Measurements from ENCODE around the gene CARS2. TPM values are rescaled to one million over a fixed set of nuclear protein-coding genes. Genes with fewer than 3 reads are reported as not detected.

The CARS2 gene
- total and polyA plus RNA-seq, 2 experiments from 2014 or later = 39.0 to 53.5 TPM

DNA sequence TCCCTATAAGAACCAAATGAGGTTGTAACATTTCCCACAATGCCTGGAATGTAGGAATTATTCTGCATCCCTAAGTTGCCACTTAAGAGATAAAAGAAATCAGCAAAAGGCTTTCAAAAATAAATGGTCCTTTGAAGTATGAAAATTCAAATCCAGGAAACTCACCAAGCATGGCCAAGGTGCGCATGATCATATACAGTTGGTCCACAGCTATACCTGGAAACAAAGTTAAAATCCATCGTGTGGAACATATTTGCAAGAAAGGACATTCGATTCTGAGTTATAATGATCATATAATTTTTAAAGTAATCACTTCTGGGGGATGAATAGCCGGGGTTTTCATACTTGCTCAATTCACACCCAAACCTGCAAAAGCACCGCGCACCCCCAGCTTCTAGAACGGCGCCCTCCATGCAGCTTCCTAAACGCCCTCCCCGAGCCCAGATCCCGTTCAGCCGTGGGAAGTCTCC, 525 bp downstream of the CARS2 start (continued):
- TF ChIP-seq, protein P1, sequence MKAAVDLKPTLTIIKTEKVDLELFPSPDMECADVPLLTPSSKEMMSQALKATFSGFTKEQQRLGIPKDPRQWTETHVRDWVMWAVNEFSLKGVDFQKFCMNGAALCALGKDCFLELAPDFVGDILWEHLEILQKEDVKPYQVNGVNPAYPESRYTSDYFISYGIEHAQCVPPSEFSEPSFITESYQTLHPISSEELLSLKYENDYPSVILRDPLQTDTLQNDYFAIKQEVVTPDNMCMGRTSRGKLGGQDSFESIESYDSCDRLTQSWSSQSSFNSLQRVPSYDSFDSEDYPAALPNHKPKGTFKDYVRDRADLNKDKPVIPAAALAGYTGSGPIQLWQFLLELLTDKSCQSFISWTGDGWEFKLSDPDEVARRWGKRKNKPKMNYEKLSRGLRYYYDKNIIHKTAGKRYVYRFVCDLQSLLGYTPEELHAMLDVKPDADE (IDR thresholded peaks at IDR 0.05) = no peak
- TF ChIP-seq, protein P2, sequence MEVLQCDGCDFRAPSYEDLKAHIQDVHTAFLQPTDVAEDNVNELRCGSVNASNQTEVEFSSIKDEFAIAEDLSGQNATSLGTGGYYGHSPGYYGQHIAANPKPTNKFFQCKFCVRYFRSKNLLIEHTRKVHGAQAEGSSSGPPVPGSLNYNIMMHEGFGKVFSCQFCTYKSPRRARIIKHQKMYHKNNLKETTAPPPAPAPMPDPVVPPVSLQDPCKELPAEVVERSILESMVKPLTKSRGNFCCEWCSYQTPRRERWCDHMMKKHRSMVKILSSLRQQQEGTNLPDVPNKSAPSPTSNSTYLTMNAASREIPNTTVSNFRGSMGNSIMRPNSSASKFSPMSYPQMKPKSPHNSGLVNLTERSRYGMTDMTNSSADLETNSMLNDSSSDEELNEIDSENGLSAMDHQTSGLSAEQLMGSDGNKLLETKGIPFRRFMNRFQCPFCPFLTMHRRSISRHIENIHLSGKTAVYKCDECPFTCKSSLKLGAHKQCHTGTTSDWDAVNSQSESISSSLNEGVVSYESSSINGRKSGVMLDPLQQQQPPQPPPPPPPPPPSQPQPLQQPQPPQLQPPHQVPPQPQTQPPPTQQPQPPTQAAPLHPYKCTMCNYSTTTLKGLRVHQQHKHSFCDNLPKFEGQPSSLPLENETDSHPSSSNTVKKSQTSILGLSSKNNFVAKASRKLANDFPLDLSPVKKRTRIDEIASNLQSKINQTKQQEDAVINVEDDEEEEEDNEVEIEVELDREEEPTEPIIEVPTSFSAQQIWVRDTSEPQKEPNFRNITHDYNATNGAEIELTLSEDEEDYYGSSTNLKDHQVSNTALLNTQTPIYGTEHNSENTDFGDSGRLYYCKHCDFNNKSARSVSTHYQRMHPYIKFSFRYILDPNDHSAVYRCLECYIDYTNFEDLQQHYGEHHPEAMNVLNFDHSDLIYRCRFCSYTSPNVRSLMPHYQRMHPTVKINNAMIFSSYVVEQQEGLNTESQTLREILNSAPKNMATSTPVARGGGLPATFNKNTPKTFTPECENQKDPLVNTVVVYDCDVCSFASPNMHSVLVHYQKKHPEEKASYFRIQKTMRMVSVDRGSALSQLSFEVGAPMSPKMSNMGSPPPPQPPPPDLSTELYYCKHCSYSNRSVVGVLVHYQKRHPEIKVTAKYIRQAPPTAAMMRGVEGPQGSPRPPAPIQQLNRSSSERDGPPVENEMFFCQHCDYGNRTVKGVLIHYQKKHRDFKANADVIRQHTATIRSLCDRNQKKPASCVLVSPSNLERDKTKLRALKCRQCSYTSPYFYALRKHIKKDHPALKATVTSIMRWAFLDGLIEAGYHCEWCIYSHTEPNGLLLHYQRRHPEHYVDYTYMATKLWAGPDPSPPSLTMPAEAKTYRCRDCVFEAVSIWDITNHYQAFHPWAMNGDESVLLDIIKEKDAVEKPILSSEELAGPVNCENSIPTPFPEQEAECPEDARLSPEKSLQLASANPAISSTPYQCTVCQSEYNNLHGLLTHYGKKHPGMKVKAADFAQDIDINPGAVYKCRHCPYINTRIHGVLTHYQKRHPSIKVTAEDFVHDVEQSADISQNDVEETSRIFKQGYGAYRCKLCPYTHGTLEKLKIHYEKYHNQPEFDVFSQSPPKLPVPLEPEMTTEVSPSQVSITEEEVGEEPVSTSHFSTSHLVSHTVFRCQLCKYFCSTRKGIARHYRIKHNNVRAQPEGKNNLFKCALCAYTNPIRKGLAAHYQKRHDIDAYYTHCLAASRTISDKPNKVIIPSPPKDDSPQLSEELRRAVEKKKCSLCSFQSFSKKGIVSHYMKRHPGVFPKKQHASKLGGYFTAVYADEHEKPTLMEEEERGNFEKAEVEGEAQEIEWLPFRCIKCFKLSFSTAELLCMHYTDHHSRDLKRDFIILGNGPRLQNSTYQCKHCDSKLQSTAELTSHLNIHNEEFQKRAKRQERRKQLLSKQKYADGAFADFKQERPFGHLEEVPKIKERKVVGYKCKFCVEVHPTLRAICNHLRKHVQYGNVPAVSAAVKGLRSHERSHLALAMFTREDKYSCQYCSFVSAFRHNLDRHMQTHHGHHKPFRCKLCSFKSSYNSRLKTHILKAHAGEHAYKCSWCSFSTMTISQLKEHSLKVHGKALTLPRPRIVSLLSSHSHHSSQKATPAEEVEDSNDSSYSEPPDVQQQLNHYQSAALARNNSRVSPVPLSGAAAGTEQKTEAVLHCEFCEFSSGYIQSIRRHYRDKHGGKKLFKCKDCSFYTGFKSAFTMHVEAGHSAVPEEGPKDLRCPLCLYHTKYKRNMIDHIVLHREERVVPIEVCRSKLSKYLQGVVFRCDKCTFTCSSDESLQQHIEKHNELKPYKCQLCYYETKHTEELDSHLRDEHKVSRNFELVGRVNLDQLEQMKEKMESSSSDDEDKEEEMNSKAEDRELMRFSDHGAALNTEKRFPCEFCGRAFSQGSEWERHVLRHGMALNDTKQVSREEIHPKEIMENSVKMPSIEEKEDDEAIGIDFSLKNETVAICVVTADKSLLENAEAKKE (CRISPR knock-in tag; IDR thresholded peaks at IDR 0.05) = no peak
- TF ChIP-seq POLR2AphosphoS5 (IDR thresholded peaks at IDR 0.05; ENCODE audit: low read depth) = no peak

DNA sequence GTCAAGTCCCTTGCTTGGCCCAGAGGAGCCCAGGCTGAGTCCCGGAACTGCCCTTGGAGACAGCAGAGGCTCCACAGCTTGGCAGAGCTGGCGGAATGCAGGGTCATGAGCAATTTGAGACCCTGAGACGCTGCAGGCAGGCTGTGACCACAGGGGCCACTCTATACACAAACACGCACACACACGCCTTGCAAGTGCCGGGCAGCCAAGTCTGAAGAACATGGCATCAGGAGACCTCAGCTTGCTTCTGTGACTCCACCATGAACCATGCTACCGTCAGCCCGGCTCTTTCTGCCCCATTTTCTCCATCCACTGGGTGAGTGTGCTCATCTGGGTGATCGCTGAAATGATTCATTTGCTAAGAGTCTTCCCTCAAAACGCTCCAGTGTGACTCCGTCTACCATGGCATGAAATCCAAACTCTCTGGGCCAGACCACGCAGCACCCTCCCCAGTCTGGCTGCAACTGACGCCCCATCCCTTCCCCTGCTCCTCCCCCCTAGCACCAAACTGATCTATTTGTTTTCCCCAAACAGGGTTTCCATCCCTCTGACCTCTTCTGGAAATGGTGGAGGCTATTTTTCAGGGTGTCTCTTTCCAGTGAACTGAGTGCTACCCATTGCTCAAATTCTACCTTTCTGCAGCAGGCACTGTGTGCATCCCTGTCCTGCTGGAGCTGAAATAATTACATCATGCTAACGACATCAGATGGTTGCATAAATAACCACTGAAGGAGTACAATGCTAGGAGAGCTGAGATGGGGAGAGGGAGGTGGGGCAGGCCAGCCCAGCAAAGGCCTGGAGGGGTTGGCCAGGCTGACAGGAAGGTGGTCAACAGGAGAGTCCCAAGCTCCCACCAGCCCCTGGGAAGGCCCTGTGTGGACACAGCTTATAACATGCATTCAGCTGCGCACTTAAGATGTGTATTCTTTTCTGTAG, 3.1 kb downstream of the CARS2 start:
- H3K4me3 Mint-ChIP-seq = no peak overlapping the region; the same call in 2 of the 3 replicates
- no peak overlapping the region for H3K4me3 ChIP-seq
- H3K27ac ChIP-seq (ENCODE audit: low read depth) = no peak overlapping the region
- no peak for TF ChIP-seq POLR2AphosphoS5 (IDR thresholded peaks at IDR 0.05; ENCODE audit: low read depth)
- no peak for TF ChIP-seq EZH2 (IDR thresholded peaks at IDR 0.05; ENCODE audit: low read depth, unreplicated experiment)
- no peak for TF ChIP-seq ZNF114 (CRISPR knock-in tag; IDR thresholded peaks at IDR 0.05)
- no peak for TF ChIP-seq ZNF331 (CRISPR knock-in tag; IDR thresholded peaks at IDR 0.05; ENCODE audit: low read depth)
- TF ChIP-seq, protein P3, sequence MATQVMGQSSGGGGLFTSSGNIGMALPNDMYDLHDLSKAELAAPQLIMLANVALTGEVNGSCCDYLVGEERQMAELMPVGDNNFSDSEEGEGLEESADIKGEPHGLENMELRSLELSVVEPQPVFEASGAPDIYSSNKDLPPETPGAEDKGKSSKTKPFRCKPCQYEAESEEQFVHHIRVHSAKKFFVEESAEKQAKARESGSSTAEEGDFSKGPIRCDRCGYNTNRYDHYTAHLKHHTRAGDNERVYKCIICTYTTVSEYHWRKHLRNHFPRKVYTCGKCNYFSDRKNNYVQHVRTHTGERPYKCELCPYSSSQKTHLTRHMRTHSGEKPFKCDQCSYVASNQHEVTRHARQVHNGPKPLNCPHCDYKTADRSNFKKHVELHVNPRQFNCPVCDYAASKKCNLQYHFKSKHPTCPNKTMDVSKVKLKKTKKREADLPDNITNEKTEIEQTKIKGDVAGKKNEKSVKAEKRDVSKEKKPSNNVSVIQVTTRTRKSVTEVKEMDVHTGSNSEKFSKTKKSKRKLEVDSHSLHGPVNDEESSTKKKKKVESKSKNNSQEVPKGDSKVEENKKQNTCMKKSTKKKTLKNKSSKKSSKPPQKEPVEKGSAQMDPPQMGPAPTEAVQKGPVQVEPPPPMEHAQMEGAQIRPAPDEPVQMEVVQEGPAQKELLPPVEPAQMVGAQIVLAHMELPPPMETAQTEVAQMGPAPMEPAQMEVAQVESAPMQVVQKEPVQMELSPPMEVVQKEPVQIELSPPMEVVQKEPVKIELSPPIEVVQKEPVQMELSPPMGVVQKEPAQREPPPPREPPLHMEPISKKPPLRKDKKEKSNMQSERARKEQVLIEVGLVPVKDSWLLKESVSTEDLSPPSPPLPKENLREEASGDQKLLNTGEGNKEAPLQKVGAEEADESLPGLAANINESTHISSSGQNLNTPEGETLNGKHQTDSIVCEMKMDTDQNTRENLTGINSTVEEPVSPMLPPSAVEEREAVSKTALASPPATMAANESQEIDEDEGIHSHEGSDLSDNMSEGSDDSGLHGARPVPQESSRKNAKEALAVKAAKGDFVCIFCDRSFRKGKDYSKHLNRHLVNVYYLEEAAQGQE (IDR thresholded peaks at IDR 0.05; ENCODE audit: unreplicated experiment) = no peak

More for the DNA sequence above, 3.1 kb downstream of the CARS2 start:
- DNase-seq (ENCODE audit: low spot score) (no peak), ATAC-seq (no peak)
- peaks cover 6% of the 10 kb centered on the region; the same call in 1 of the 2 replicates for H3K4me1 ChIP-seq (ENCODE audit: insufficient read depth)
- peak overlapping the region; percentile 57 for H3K27ac Mint-ChIP-seq
- H2AFZ ChIP-seq = no peak overlapping the region
- H3F3A ChIP-seq (replicated peaks; ENCODE audit: low read depth) = peaks cover 9% of the 10 kb centered on the region; the same call in 1 of the 2 replicates
- no peaks in the 10 kb centered on the region for H3K9me2 ChIP-seq (ENCODE audit: insufficient read depth)
- peaks cover 12% of the 10 kb centered on the region; the same call in 1 of the 2 replicates for H3K36me3 ChIP-seq (ENCODE audit: insufficient read depth)
- H3K9me3 Mint-ChIP-seq = no peaks in the 10 kb centered on the region
- peaks cover 24% of the 10 kb centered on the region for H3K4me1 Mint-ChIP-seq
- H3K27me3 ChIP-seq (ENCODE audit: insufficient read depth) = no peaks in the 10 kb centered on the region
- H3K27me3 Mint-ChIP-seq (ENCODE audit: insufficient read depth, low read depth, poor library complexity) = peaks cover 11% of the 10 kb centered on the region
- H3K36me3 Mint-ChIP-seq (ENCODE audit: low read depth) = peaks cover 45% of the 10 kb centered on the region
- H3K79me2 ChIP-seq (replicated peaks; ENCODE audit: insufficient read depth) = peaks cover 24% of the 10 kb centered on the region
- no peak overlapping the region for H3K4me2 ChIP-seq
- 0 out of 2 replicates have a peak, but pooled peaks cover 7% of the 10 kb centered on the region for H4K20me1 ChIP-seq (replicated peaks; ENCODE audit: insufficient read depth)

Measured in GM23338 (cell line).